Activated T-helper 2 cell treated with anti-CD3 and anti-CD28 coated beads, Interferon-gamma antibody, Interleukin-2, Interleukin-4, amounts not matched to agents 10 μg/mL and 5 μg/mL and 100 μg/mL, durations not matched to agents 14 hours and 24 hours and 36 hours (primary cell): ENCODE measurements around the gene TRMT2A. TPM values are rescaled to one million over a fixed set of nuclear protein-coding genes. Genes with fewer than 3 reads are reported as not detected.

Experiments
- DNase-seq: peaks from one replicate; pipeline ENCODE4 v3.0.0; 2021; ENCODE audit warnings: low spot score
- H3K27ac Mint-ChIP-seq: one replicate; pipeline ENCODE4 v1.8.0; 2021; ENCODE audit warnings: mixed read lengths
- H3K27me3 Mint-ChIP-seq: one replicate; pipeline ENCODE4 v1.8.0; 2021; ENCODE audit warnings: low read depth, mixed read lengths
- H3K36me3 Mint-ChIP-seq: one replicate; pipeline ENCODE4 v1.8.0; 2021; ENCODE audit warnings: low read depth, mixed read lengths
- H3K4me1 Mint-ChIP-seq: one replicate; pipeline ENCODE4 v1.8.0; 2021; ENCODE audit warnings: low read depth, mixed read lengths
- H3K4me3 Mint-ChIP-seq: one replicate; pipeline ENCODE4 v1.8.0; 2021; ENCODE audit warnings: low read depth, mild to moderate bottlenecking, moderate library complexity, mixed read lengths
- H3K9me3 Mint-ChIP-seq: one replicate; pipeline ENCODE4 v1.8.0; 2021; ENCODE audit warnings: mixed read lengths
- intact Hi-C: fragments of 100-400 bp; cut with micrococcal nuclease; formaldehyde crosslinking; loops from one replicate; pipeline ENCODE4 v1.15.1; 2023
- total RNA-seq: library from RNA; stranded (reverse); gene quantifications from 2 replicates; pipeline ENCODE4 v1.2.3, GENCODE V29; 2022

TRMT2A gene
- total RNA-seq, 1 donor from 2014 or later, result 94.1 TPM

GRCh38 chr22:20108757-20109230, 8.2 kb downstream of the TRMT2A start:
- Mint-ChIP-seq H3K4me3 (no peak overlapping the region), H3K27ac (no peak overlapping the region), H3K4me1 (peaks cover 11% of the 10 kb centered on the region), H3K9me3 (no peaks in the 10 kb centered on the region), H3K27me3 (no peaks in the 10 kb centered on the region), H3K36me3 (peaks cover 48% of the 10 kb centered on the region)
- intact Hi-C loops, result no loop called here
- no peak for DNase-seq

- intact Hi-C loops, result no loop called here
- H3K4me3 Mint-ChIP-seq, result no peak overlapping the region
- no peak for DNase-seq
- H3K4me1 Mint-ChIP-seq, result peaks cover 11% of the 10 kb centered on the region
- no peaks in the 10 kb centered on the region for H3K9me3 Mint-ChIP-seq
- no peaks in the 10 kb centered on the region for H3K27me3 Mint-ChIP-seq
- H3K27ac Mint-ChIP-seq, result peak overlapping the region; percentile 63
- peaks cover 49% of the 10 kb centered on the region for H3K36me3 Mint-ChIP-seq
Measured at GRCh38 chr22:20107951-20108756, 8.9 kb downstream of the TRMT2A start.

GRCh38 chr22:20107471-20107901, 9.5 kb downstream of the TRMT2A start:
- no peaks in the 10 kb centered on the region for H3K9me3 Mint-ChIP-seq
- no peak for DNase-seq
- H3K4me3 Mint-ChIP-seq, result no peak overlapping the region
- H3K27ac Mint-ChIP-seq, result peak overlapping the region; percentile 63
- peaks cover 52% of the 10 kb centered on the region for H3K36me3 Mint-ChIP-seq
- H3K4me1 Mint-ChIP-seq, result peaks cover 11% of the 10 kb centered on the region
- intact Hi-C loops, result no loop called here
- H3K27me3 Mint-ChIP-seq, result no peaks in the 10 kb centered on the region

DNA sequence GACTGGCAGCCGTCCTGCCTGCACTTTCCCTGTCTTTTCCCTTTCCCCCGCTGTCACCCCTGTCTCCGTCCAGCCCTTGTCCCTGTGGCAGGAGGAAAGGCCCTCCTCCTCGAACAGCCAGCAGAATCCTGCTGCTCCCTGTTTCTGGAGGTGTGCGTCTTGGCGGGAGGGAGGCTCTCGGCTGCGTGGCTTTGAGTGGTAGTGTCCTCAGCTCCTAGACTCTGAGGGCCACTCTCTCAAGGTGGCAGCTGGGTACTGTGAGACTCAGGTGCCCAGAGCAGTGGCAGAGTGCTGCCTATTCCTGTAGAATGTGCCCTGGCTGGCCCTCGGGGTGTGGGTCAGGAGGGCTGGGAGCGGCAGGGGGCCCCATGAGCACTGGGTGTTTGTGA, 10.2 kb downstream of the TRMT2A start:
- intact Hi-C loops, result no loop called here
- peaks cover 13% of the 10 kb centered on the region for H3K4me1 Mint-ChIP-seq
- H3K27ac Mint-ChIP-seq, result no peak overlapping the region
- H3K9me3 Mint-ChIP-seq, result no peaks in the 10 kb centered on the region
- H3K4me3 Mint-ChIP-seq, result no peak overlapping the region
- peaks cover 53% of the 10 kb centered on the region for H3K36me3 Mint-ChIP-seq
- H3K27me3 Mint-ChIP-seq, result no peaks in the 10 kb centered on the region
- DNase-seq, result no peak

GRCh38 chr22:20106205-20106848, 10.7 kb downstream of the TRMT2A start:
- peaks cover 12% of the 10 kb centered on the region for H3K4me1 Mint-ChIP-seq
- intact Hi-C loops, result no loop called here
- no peaks in the 10 kb centered on the region for H3K27me3 Mint-ChIP-seq
- peaks cover 51% of the 10 kb centered on the region for H3K36me3 Mint-ChIP-seq
- H3K9me3 Mint-ChIP-seq, result no peaks in the 10 kb centered on the region
- no peak for DNase-seq
- H3K27ac Mint-ChIP-seq, result no peak overlapping the region
- H3K4me3 Mint-ChIP-seq, result no peak overlapping the region

GRCh38 chr22:20105456-20106204, 11.4 kb downstream of the TRMT2A start:
- peaks cover 50% of the 10 kb centered on the region for H3K36me3 Mint-ChIP-seq
- no peak for DNase-seq
- no peaks in the 10 kb centered on the region for H3K9me3 Mint-ChIP-seq
- H3K4me1 Mint-ChIP-seq, result peaks cover 14% of the 10 kb centered on the region
- H3K27me3 Mint-ChIP-seq, result no peaks in the 10 kb centered on the region
- intact Hi-C loops, result no loop called here
- H3K27ac Mint-ChIP-seq, result no peak overlapping the region
- H3K4me3 Mint-ChIP-seq, result no peak overlapping the region

DNA sequence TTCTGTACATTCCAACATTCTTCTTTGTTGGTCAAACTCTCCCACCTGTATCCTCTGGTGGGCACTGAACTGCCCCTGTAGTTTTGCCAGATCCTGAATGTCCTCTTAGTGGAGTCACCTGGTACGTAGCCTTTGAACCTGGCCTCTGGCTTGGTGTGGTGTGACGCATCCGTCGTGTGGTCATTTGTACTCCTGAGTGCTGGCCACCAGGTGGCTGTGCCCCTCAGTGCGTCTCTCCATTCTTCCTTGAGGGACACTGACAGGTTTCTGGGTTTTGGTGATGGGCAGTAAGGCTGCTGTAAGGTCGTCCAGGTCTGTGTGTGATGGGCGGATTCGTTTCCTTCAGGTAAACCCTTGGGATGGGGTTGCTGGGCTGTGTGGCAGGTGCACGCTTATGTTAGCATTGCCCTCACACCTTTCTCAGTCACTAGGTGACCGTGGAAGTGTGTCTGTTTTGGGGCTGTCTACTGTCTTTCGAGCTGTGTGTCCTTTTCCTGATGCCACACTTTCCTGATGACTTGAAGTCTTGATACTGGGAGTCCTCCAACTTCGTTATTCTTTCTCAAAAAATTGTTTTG, 14.7 kb downstream of the TRMT2A start:
- intact Hi-C loops, result no loop called here
- Mint-ChIP-seq H3K27me3 (no peaks in the 10 kb centered on the region), H3K4me1 (peaks cover 38% of the 10 kb centered on the region), H3K9me3 (no peaks in the 10 kb centered on the region), H3K27ac (peak overlapping the region; percentile 72), H3K4me3 (no peak overlapping the region), H3K36me3 (peaks cover 64% of the 10 kb centered on the region)
- no peak for DNase-seq

GRCh38 chr22:20101638-20102037, 15.4 kb downstream of the TRMT2A start:
- no peaks in the 10 kb centered on the region for H3K27me3 Mint-ChIP-seq
- H3K4me1 Mint-ChIP-seq, result peaks cover 42% of the 10 kb centered on the region
- peaks cover 3% of the 10 kb centered on the region for H3K9me3 Mint-ChIP-seq
- DNase-seq, result no peak
- intact Hi-C loops, result loop anchor here (2.0 kb wide), 1 partner anchor 15 kb away; the partner anchor contains the start of genes RANBP1 and TRMT2A
- H3K4me3 Mint-ChIP-seq, result no peak overlapping the region
- peaks cover 64% of the 10 kb centered on the region for H3K36me3 Mint-ChIP-seq
- peak overlapping the region; percentile 86 for H3K27ac Mint-ChIP-seq

- intact Hi-C loops, result no loop called here
- H3K36me3 Mint-ChIP-seq, result peaks cover 85% of the 10 kb centered on the region
- H3K27ac Mint-ChIP-seq, result peak overlapping the region; percentile 63
- no peak overlapping the region for H3K4me3 Mint-ChIP-seq
- H3K9me3 Mint-ChIP-seq, result peaks cover 3% of the 10 kb centered on the region
- no peak for DNase-seq
- H3K4me1 Mint-ChIP-seq, result peaks cover 50% of the 10 kb centered on the region
- no peaks in the 10 kb centered on the region for H3K27me3 Mint-ChIP-seq
Measured at GRCh38 chr22:20099099-20099711, 17.8 kb downstream of the TRMT2A start.

DNA sequence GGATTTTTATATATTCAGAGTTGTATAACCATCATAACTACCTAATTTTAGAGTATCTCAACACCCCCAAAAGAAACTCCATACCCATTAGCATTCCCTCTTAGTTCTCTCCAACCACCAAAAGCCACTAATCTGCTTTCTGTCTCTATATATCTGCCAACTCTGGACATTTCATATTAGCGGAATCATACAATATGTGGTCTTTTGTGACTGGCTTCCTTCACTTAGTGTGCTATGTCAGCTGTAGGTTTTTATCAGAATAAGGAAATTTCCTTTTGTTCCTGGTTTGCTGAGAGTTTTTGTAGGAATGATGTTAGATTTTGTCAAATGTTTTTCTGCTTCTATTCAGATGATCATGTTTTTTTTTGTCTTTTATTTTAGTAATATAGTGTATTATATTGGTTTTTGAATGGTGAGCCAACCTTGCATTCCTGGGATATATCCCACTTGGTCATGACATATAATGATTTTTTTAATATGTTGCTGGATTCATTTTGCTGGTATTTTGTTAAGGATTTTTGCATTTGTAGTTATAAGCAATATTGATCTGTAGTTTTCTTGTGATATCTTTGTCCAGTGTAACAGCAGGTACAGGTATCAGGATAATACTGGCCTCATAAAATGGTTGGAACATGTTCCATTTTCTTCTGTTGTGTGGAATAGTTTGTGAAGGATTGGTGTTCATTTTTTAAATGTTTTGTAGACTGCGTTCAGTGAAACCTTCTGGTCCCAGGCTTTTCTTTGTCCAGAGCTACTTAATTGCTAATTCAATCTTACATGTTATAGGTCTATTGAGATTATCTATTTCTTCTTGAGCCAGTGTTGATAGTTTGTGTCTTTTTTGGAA, 20.2 kb downstream of the TRMT2A start:
- H3K27ac Mint-ChIP-seq, result no peak overlapping the region
- H3K36me3 Mint-ChIP-seq, result peaks cover 92% of the 10 kb centered on the region
- peaks cover 3% of the 10 kb centered on the region for H3K9me3 Mint-ChIP-seq
- DNase-seq, result no peak
- intact Hi-C loops, result no loop called here
- peaks cover 45% of the 10 kb centered on the region for H3K4me1 Mint-ChIP-seq
- no peaks in the 10 kb centered on the region for H3K27me3 Mint-ChIP-seq
- no peak overlapping the region for H3K4me3 Mint-ChIP-seq

DNA sequence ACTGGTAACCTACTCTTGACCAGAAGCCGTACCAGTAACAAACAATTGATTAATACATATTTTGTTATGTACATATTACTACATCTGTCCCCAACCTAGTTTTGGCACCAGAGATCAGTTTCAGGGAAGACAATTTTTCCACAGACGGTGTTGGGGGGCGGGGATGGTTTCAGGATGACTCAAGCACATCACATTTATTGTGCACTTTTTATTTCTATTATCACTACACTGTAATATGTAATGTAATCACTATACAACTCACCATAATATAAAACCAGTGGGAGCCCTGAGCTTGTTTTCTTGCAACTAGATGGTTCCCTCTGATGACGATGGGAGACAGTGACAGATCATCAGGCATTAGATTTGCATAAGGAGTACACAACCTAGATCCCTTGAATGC, 21.5 kb downstream of the TRMT2A start:
- Mint-ChIP-seq H3K36me3 (peaks cover 98% of the 10 kb centered on the region), H3K27ac (no peak overlapping the region), H3K9me3 (peaks cover 3% of the 10 kb centered on the region), H3K4me3 (no peak overlapping the region), H3K27me3 (no peaks in the 10 kb centered on the region), H3K4me1 (peaks cover 38% of the 10 kb centered on the region)
- no peak for DNase-seq
- intact Hi-C loops, result no loop called here
